Keratinocyte (primary cell): Measurements from ENCODE around the gene TRMT10A. TPM values are rescaled to one million over a fixed set of nuclear protein-coding genes. Genes with fewer than 3 reads are reported as not detected.

ENCODE experiments used
- DNase-seq: peaks from one replicate; pipeline ENCODE4 v3.0.0-alpha.2; 2011; ENCODE audit warnings: low read depth, missing footprints, low spot score
- FAIRE-seq: peaks from 2 replicates; lab custom pipeline; 2011; peaks lifted over from hg19 to GRCh38; lab: Jason Lieb, UNC
- H2AFZ ChIP-seq: 2 replicates; pipeline ENCODE4 v1.6.0; 2012; ENCODE audit warnings: low read length, control low read depth, inconsistent platforms; ENCODE audit not compliant: control insufficient read depth
- H3K27ac ChIP-seq: 2 replicates; pipeline ENCODE4 v1.5.1; 2011; ENCODE audit warnings: low read length; ENCODE audit not compliant: control insufficient read depth, insufficient read depth
- H3K27me3 ChIP-seq: 3 replicates; pipeline ENCODE4 v1.6.0; 2011; ENCODE audit warnings: low read length; ENCODE audit not compliant: control insufficient read depth, insufficient read depth; ENCODE audit errors: extremely low read depth
- H3K36me3 ChIP-seq, 2 experiments: 2 replicates in 1 of 2; 3 replicates in 1 of 2; pipeline ENCODE4 v1.5.1; 2011; ENCODE audit warnings: low read length in 2 of 2, mild to moderate bottlenecking in 1 of 2; ENCODE audit not compliant: control insufficient read depth in 2 of 2, insufficient read depth in 2 of 2; ENCODE audit errors: extremely low read depth in 1 of 2
- H3K4me1 ChIP-seq: 3 replicates; pipeline ENCODE4 v1.5.1; 2011; ENCODE audit warnings: low read length; ENCODE audit not compliant: control insufficient read depth, insufficient read depth; ENCODE audit errors: extremely low read depth
- H3K4me2 ChIP-seq: 3 replicates; pipeline ENCODE4 v1.6.0; 2011; ENCODE audit warnings: low read depth, low read length; ENCODE audit not compliant: control insufficient read depth, insufficient read depth; ENCODE audit errors: extremely low read depth
- H3K4me3 ChIP-seq, 3 experiments: fragments of 200-600 bp in 1 of 3; sonication (generic) in 1 of 3; 2 replicates in 2 of 3; 3 replicates in 1 of 3; pipeline ENCODE4 v1.5.1; 2011 to 2016; ENCODE audit warnings: low read length in 3 of 3, mild to moderate bottlenecking in 3 of 3, control low read depth in 2 of 3, inconsistent platforms in 1 of 3, low read depth in 1 of 3, mixed read lengths in 1 of 3, mixed run types in 1 of 3, moderate library complexity in 1 of 3; ENCODE audit not compliant: control insufficient read depth in 2 of 3, insufficient read depth in 2 of 3; ENCODE audit errors: extremely low read depth in 1 of 3
- H3K79me2 ChIP-seq: 2 replicates; pipeline ENCODE4 v1.6.0; 2012; ENCODE audit warnings: low read length; ENCODE audit not compliant: control insufficient read depth, insufficient read depth
- H3K9ac ChIP-seq: 3 replicates; pipeline ENCODE4 v1.6.0; 2011; ENCODE audit warnings: low read length; ENCODE audit not compliant: control insufficient read depth, insufficient read depth; ENCODE audit errors: extremely low read depth
- H3K9me1 ChIP-seq: 3 replicates; pipeline ENCODE4 v1.6.0; 2011; ENCODE audit warnings: low read length; ENCODE audit not compliant: control insufficient read depth, insufficient read depth; ENCODE audit errors: extremely low read depth
- H3K9me3 ChIP-seq: 2 replicates; pipeline ENCODE4 v1.5.1; 2012; ENCODE audit warnings: low read depth, low read length; ENCODE audit not compliant: control insufficient read depth
- H4K20me1 ChIP-seq: 3 replicates; pipeline ENCODE4 v1.6.0; 2011; ENCODE audit warnings: low read length; ENCODE audit not compliant: control insufficient read depth, insufficient read depth; ENCODE audit errors: extremely low read depth
- EZH2 ChIP-seq: IDR thresholded peaks from one replicate; pipeline ENCODE4 v1.6.1; 2012; ENCODE audit warnings: inconsistent platforms, mild to moderate bottlenecking, low read length, moderate library complexity
- dilution Hi-C: fragments of 300-500 bp; cut with MboI; formaldehyde crosslinking; loops from one replicate; pipeline ENCODE4 v1.7.0; 2020; ENCODE audit warnings: low sequenced_read_pairs; ENCODE audit not compliant: extremely low pct_ligation_motif_present
- polyA plus RNA-seq, 5 experiments: library from polyadenylated mRNA; depleted of rRNA in 3 of 5; stranded (reverse) in 3 of 5; stranded (forward) in 1 of 5; unstranded in 1 of 5; fragments of >200 nt; gene quantifications; 1 replicate in 1 of 5; 2 replicates in 3 of 5; 3 replicates in 1 of 5; pipeline versions ENCODE4 v1.2.1 to v1.2.3, GENCODE V29; 2011 to 2012; ENCODE audit warnings: missing spikeins in 2 of 5, low read depth in 1 of 5, low replicate concordance in 1 of 5
- TF ChIP-seq, protein P1 (sequence below), 3 experiments: IDR thresholded peaks in 1 of 3; conservative IDR thresholded peaks in 1 of 3; optimal IDR thresholded peaks in 1 of 3; 2 replicates in 2 of 3; 3 replicates in 1 of 3; pipeline versions ENCODE3 to v1.5.1; 2011; ENCODE audit warnings: low read length in 3 of 3, mild to moderate bottlenecking in 3 of 3, moderate library complexity in 2 of 3, control low read depth in 1 of 3, inconsistent platforms in 1 of 3; ENCODE audit not compliant: insufficient read depth in 2 of 3; ENCODE audit errors: extremely low read depth in 1 of 3

The TRMT10A gene
- polyA plus RNA-seq, 1 donor (not counting 4 experiments of a cell fraction or from before 2014, with no cell fraction given) = 8.2 TPM

DNA sequence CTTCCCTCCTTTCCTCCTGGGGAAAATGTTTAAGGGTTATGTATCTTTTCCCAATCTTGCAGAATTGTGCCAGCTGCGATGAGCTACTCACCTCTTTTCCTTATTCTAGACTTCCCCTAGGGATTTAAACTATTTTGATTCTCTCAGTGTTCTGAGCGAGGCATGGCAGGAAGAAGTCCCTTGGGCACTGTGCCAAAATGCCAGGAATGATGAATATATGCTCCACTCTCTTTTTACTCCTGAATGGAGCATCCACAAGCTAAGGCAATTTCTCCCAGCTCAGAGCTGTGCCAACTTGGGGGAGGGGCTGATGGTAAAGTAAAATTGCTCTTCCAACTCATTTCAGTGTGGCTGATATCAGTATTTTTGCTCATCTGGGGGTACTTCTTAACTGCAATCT is 57.1 kb downstream of the TRMT10A start:
- H3K9ac ChIP-seq = no peak overlapping the region
- DNase-seq = no peak
- H3K36me3 ChIP-seq = no peaks in the 10 kb centered on the region
- peaks cover 10% of the 10 kb centered on the region for H3K4me1 ChIP-seq
- no peaks in the 10 kb centered on the region for H3K9me1 ChIP-seq
- H3K79me2 ChIP-seq = no peaks in the 10 kb centered on the region
- TF ChIP-seq, protein P1, sequence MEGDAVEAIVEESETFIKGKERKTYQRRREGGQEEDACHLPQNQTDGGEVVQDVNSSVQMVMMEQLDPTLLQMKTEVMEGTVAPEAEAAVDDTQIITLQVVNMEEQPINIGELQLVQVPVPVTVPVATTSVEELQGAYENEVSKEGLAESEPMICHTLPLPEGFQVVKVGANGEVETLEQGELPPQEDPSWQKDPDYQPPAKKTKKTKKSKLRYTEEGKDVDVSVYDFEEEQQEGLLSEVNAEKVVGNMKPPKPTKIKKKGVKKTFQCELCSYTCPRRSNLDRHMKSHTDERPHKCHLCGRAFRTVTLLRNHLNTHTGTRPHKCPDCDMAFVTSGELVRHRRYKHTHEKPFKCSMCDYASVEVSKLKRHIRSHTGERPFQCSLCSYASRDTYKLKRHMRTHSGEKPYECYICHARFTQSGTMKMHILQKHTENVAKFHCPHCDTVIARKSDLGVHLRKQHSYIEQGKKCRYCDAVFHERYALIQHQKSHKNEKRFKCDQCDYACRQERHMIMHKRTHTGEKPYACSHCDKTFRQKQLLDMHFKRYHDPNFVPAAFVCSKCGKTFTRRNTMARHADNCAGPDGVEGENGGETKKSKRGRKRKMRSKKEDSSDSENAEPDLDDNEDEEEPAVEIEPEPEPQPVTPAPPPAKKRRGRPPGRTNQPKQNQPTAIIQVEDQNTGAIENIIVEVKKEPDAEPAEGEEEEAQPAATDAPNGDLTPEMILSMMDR (optimal IDR thresholded peaks at IDR 0.05 in 1 of 3, IDR thresholded peaks at IDR 0.05 in 1 of 3, conservative IDR thresholded peaks at IDR 0.05 in 1 of 3; ENCODE audit: extremely low read depth in 1 of 3, insufficient read depth in 2 of 3, low read length in 3 of 3) = no peak
- no peak for TF ChIP-seq EZH2
- H3K27me3 ChIP-seq = no peaks in the 10 kb centered on the region
- H4K20me1 ChIP-seq = no peaks in the 10 kb centered on the region
- dilution Hi-C loops = no loop called here
- no peak for FAIRE-seq
- H3K9me3 ChIP-seq = no peaks in the 10 kb centered on the region
- no peak overlapping the region for H3K4me3 ChIP-seq
- H3K4me2 ChIP-seq = no peak overlapping the region
- no peak overlapping the region for H2AFZ ChIP-seq
- no peak overlapping the region for H3K27ac ChIP-seq

DNA sequence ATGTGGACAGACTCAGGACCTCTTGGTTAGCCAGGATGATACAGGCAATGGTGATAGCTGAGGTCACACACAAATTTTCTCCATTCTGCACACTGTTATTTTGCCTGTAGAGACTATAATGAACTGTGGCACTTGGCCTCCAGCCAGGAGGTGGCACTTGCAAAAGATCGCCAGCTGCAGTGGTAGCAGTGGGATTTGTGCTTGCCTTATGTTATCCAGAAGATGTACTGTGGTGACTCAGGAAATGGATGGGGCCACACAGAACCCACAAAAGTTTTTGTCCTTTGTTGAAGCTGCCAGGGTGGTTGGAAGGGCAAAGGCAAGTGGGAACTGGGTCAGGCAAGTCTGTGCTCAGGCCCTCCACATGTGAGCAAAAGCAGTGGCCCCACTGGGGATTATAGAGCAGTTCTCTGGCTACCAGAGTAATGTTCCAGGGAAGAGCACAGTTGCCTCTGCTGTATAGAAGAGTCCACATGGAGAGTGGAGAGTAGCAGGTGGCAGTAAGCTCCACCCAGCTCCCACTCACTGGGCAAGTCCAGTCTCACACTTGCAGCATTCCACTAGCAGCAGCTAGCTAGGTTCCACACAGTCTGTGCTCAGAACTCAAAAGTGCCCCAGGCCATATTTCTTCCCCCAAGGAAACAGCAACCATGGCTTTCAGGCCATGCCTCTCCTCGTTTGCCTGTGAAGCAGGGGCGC is 58.9 kb downstream of the TRMT10A start:
- Histone ChIP-seq H3K9ac (no peak overlapping the region), H3K4me2 (no peak overlapping the region), H3K79me2 (no peaks in the 10 kb centered on the region), H3K9me1 (no peaks in the 10 kb centered on the region), H3K36me3 (no peaks in the 10 kb centered on the region), H4K20me1 (no peaks in the 10 kb centered on the region), H3K4me3 (no peak overlapping the region), H3K4me1 (peaks cover 10% of the 10 kb centered on the region), H3K27ac (no peak overlapping the region), H3K9me3 (no peaks in the 10 kb centered on the region), H3K27me3 (no peaks in the 10 kb centered on the region), H2AFZ (no peak overlapping the region)
- dilution Hi-C loops = no loop called here
- FAIRE-seq (peak; percentile 51), DNase-seq (no peak)
- TF ChIP-seq, protein P1 (optimal IDR thresholded peaks at IDR 0.05 in 1 of 3, IDR thresholded peaks at IDR 0.05 in 1 of 3, conservative IDR thresholded peaks at IDR 0.05 in 1 of 3; ENCODE audit: extremely low read depth in 1 of 3, insufficient read depth in 2 of 3, low read length in 3 of 3) = no peak
- TF ChIP-seq EZH2 = no peak

Other genes starting within 250 kb of the TRMT10A start
- not detected in 3 replicates for gene ADH1B, start 242.6 kb downstream of the TRMT10A start, polyA plus RNA-seq
- 0.03 TPM in 1 of 3 replicates, not detected in the others for gene ADH1C, start 211.3 kb downstream of the TRMT10A start, polyA plus RNA-seq
- 0.16 to 2.2 TPM (median 0.56 TPM) in 3 replicates for gene ADH7, start 128.7 kb downstream of the TRMT10A start, polyA plus RNA-seq
- not detected in 3 replicates for gene C4orf17, start 53.0 kb downstream of the TRMT10A start, polyA plus RNA-seq
- gene MTTP, start 10.8 kb upstream of the TRMT10A start, polyA plus RNA-seq = 0.04 to 0.09 TPM (median 0.05 TPM) in 3 replicates
- gene C4orf54, start 93.8 kb upstream of the TRMT10A start, polyA plus RNA-seq = 0.01 to 0.03 TPM in 2 of 3 replicates, not detected in the other